Ascending aorta (tissue), 2 donors: ENCODE results near the gene PLA2G4D. TPM values are rescaled to one million over a fixed set of nuclear protein-coding genes. Genes with fewer than 3 reads are reported as not detected.
"Not testable (repeated sequence)": the region's sequence is repeated elsewhere in the genome, so short reads cannot be mapped to it uniquely, and the experiment has no call there.

ENCODE experiments used
- DNase-seq, 2 donors: peaks; one replicate each; pipeline ENCODE4 v3.0.0-alpha.2; 2019; ENCODE audit warnings: low spot score in 2 of 2
- H3K27ac ChIP-seq, 2 donors: fragments of 200-600 bp; sonication (generic); one replicate each; pipeline ENCODE4 v1.5.1; 2016 to 2017; ENCODE audit warnings: mild to moderate bottlenecking in 1 of 2
- H3K27me3 ChIP-seq: fragments of 200-600 bp; sonication (generic); one replicate; pipeline ENCODE4 v1.5.1; 2017
- H3K36me3 ChIP-seq, 2 donors: fragments of 200-600 bp; sonication (generic); one replicate each; pipeline ENCODE4 v1.5.1; 2016
- H3K4me1 ChIP-seq, 2 donors: fragments of 200-600 bp; sonication (generic); one replicate each; pipeline ENCODE4 v1.5.1; 2016 to 2017; ENCODE audit warnings: mild to moderate bottlenecking in 1 of 2
- H3K4me3 ChIP-seq, 2 donors: fragments of 200-600 bp; sonication (generic); one replicate each; pipeline ENCODE4 v1.5.1; 2016 to 2017; ENCODE audit warnings: mild to moderate bottlenecking in 1 of 2
- H3K9me3 ChIP-seq, 2 donors: fragments of 200-600 bp; sonication (generic); one replicate each; pipeline ENCODE4 v1.5.1; 2016
- intact Hi-C: fragments of 100-400 bp; cut with DNase I; formaldehyde crosslinking; loops from one replicate; pipeline ENCODE4 v1.15.1; 2023
- total RNA-seq: library from RNA; depleted of rRNA; stranded (reverse); fragments of >200 nt; gene quantifications from one replicate; pipeline ENCODE4 v1.1.0, GENCODE V29; 2016
- TF ChIP-seq, protein P1 (sequence below), 3 experiments: fragments of 200-600 bp in 2 of 3; fragments of 450-650 bp in 1 of 3; sonication (generic) in 2 of 3; IDR thresholded peaks; one replicate each; pipeline ENCODE4 v1.5.1; 2016 to 2019; ENCODE audit warnings: antibody characterized with exemption in 3 of 3, mild to moderate bottlenecking in 1 of 3, moderate library complexity in 1 of 3

Gene PLA2G4D
- total RNA-seq, 1 donor from 2014 or later, result not detected

DNA sequence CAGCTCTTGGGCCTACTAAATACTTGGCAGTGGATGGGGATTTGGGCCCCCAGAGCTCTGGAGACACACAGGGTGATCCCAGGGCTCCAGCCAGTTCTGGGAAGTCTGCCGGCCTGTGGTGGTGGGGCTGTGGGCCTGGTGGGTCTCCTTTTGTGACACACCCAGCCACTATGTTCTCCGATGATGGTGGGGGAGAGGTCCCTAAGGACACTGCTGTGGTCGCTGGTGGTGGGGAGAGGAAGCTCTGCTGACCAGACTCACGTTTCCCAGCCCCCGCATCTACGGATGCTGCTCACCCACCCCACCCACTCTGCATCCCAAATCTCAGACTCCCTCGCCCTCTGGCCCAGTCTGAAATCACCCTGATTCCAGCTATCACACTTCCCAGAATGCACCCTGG, 396 bp downstream of the PLA2G4D start:
- Histone ChIP-seq H3K27me3 (no peaks in the 10 kb centered on the region), H3K9me3 (no peaks in the 10 kb centered on the region), H3K4me3 (no peak overlapping the region), H3K4me1 (peaks cover 0 to 5% of the 10 kb centered on the region in 2 donors), H3K36me3 (no peaks in the 10 kb centered on the region), H3K27ac (no peak overlapping the region)
- TF ChIP-seq, protein P1, sequence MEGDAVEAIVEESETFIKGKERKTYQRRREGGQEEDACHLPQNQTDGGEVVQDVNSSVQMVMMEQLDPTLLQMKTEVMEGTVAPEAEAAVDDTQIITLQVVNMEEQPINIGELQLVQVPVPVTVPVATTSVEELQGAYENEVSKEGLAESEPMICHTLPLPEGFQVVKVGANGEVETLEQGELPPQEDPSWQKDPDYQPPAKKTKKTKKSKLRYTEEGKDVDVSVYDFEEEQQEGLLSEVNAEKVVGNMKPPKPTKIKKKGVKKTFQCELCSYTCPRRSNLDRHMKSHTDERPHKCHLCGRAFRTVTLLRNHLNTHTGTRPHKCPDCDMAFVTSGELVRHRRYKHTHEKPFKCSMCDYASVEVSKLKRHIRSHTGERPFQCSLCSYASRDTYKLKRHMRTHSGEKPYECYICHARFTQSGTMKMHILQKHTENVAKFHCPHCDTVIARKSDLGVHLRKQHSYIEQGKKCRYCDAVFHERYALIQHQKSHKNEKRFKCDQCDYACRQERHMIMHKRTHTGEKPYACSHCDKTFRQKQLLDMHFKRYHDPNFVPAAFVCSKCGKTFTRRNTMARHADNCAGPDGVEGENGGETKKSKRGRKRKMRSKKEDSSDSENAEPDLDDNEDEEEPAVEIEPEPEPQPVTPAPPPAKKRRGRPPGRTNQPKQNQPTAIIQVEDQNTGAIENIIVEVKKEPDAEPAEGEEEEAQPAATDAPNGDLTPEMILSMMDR (IDR thresholded peaks at IDR 0.05), result no peak
- no peak for DNase-seq
- intact Hi-C loops, result no loop called here

GRCh38 chr15:42092398-42093318, 1.7 kb downstream of the PLA2G4D start:
- no peaks in the 10 kb centered on the region for H3K36me3 ChIP-seq
- DNase-seq, result no peak
- TF ChIP-seq, protein P1 (IDR thresholded peaks at IDR 0.05), result no peak
- H3K4me1 ChIP-seq, result peaks cover 0 to 5% of the 10 kb centered on the region in 2 donors
- no peak overlapping the region for H3K4me3 ChIP-seq
- no peaks in the 10 kb centered on the region for H3K27me3 ChIP-seq
- H3K9me3 ChIP-seq, result no peaks in the 10 kb centered on the region
- intact Hi-C loops, result no loop called here
- no peak overlapping the region for H3K27ac ChIP-seq

DNA sequence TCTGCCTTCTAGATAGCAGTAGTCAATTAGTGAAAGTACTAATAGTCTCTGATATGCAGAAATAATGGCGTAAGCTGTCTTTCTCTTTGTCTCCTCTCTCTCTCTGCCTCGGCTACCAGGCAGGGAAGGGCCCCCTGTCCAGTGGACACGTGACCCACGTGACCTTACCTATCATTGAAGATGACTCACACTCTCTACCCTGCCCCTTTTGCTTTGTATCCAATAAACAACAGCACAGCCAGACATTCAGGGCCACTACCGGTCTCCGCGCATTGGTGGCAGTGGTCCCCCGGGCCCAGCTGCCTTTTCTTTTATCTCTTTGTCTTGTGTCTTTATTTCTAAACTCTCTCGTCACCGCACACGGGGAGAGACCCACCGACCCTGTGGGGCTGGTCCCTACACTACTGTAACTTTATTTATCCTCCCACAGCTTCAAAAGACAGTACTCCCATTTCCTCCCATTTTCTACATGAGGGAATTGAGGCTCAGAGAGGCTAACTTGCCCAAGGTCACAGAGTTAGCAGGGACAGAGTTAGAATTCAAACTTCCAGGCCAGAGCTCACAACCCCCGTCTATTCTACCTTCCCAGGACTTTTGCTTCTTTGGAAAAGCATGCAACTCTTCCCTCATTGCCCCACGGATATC, 2.5 kb downstream of the PLA2G4D start:
- H3K27me3 ChIP-seq, intact Hi-C loops, H3K9me3 ChIP-seq, DNase-seq, H3K27ac ChIP-seq, H3K4me3 ChIP-seq, H3K4me1 ChIP-seq, H3K36me3 ChIP-seq: not testable (repeated sequence)

DNA sequence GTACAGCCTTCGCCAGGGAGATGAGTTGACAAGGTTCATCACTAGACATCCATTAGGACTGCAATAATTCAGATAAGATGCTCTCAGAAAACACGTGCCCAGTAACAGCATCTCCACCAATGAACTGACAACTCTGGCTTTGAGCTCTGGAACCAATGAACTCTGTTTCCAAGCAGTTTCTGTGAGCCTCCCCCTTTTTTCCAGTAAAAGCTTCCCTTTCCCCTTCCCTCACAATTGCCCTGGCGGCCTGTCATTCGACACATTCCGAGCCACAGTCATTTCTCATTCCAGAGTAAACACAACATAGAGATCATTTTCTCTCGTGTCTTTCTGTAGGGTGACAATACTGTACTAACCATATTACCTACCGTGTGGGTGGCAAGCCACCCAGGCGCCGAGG, 3.6 kb downstream of the PLA2G4D start:
- Histone ChIP-seq H3K9me3 (no peaks in the 10 kb centered on the region), H3K4me3 (no peak overlapping the region), H3K4me1 (peaks cover 0 to 5% of the 10 kb centered on the region in 2 donors), H3K36me3 (no peaks in the 10 kb centered on the region), H3K27ac (no peak overlapping the region), H3K27me3 (no peaks in the 10 kb centered on the region)
- TF ChIP-seq, protein P1 (IDR thresholded peaks at IDR 0.05), result no peak
- no peak for DNase-seq
- intact Hi-C loops, result no loop called here

- Histone ChIP-seq H3K27ac (no peak overlapping the region), H3K4me1 (peaks cover 0 to 5% of the 10 kb centered on the region in 2 donors), H3K9me3 (no peaks in the 10 kb centered on the region), H3K36me3 (no peaks in the 10 kb centered on the region), H3K27me3 (no peaks in the 10 kb centered on the region), H3K4me3 (no peak overlapping the region)
- intact Hi-C loops, result no loop called here
- DNase-seq, result no peak
- TF ChIP-seq, protein P1 (IDR thresholded peaks at IDR 0.05), result no peak
Measured at GRCh38 chr15:42090370-42090769, 4.0 kb downstream of the PLA2G4D start.

DNA sequence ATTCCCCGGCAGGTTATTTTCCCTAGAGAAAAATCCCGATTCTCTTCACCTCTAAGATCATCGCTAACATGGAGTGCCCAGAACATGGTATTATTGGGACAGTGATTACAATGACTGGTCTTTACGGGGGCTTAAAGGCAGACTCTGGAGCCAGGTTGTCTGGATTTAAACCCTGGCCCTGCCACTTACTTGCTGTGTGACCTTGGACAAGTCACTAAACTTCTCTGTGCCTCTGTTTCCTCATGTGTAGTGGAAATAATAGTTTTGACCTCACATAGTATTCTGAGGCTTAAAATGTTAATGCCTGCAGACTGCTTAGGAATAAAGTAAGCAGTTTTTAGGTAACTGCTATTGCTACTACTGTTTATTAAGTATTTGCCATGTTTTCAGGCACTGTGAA, 4.4 kb downstream of the PLA2G4D start:
- H3K27ac ChIP-seq, result no peak overlapping the region
- no peaks in the 10 kb centered on the region for H3K36me3 ChIP-seq
- H3K4me3 ChIP-seq, result no peak overlapping the region
- intact Hi-C loops, result no loop called here
- TF ChIP-seq, protein P1 (IDR thresholded peaks at IDR 0.05), result no peak
- H3K27me3 ChIP-seq, result no peaks in the 10 kb centered on the region
- no peak for DNase-seq
- no peaks in the 10 kb centered on the region for H3K9me3 ChIP-seq
- H3K4me1 ChIP-seq, result peaks cover 0 to 5% of the 10 kb centered on the region in 2 donors
